Glutamatergic neuron (in vitro differentiated cells): Measurements from ENCODE around the gene TTLL10. TPM values are rescaled to one million over a fixed set of nuclear protein-coding genes. Genes with fewer than 3 reads are reported as not detected.
A peak's percentile ranks its signal among the peaks of the same experiment; 100 is the strongest.

Source experiments
- DNase-seq: peaks from one replicate; pipeline ENCODE4 v3.0.0; 2022
- H3K27ac Mint-ChIP-seq: one replicate; pipeline ENCODE4 v1.8.0; 2020; ENCODE audit warnings: mild to moderate bottlenecking, mixed read lengths, inconsistent platforms; ENCODE audit not compliant: unreplicated experiment
- H3K27me3 Mint-ChIP-seq: one replicate; pipeline ENCODE4 v1.8.0; 2020; ENCODE audit warnings: mild to moderate bottlenecking, moderate library complexity, mixed read lengths, inconsistent platforms; ENCODE audit not compliant: unreplicated experiment
- H3K36me3 Mint-ChIP-seq: one replicate; pipeline ENCODE4 v1.8.0; 2020; ENCODE audit warnings: mild to moderate bottlenecking, mixed read lengths, inconsistent platforms; ENCODE audit not compliant: unreplicated experiment
- H3K4me1 Mint-ChIP-seq: one replicate; pipeline ENCODE4 v1.8.0; 2020; ENCODE audit warnings: mild to moderate bottlenecking, low read depth, mixed read lengths, inconsistent platforms; ENCODE audit not compliant: unreplicated experiment
- H3K4me3 Mint-ChIP-seq: one replicate; pipeline ENCODE4 v1.8.0; 2020; ENCODE audit warnings: mild to moderate bottlenecking, mixed read lengths, inconsistent platforms; ENCODE audit not compliant: unreplicated experiment
- H3K9me3 Mint-ChIP-seq: one replicate; pipeline ENCODE4 v1.8.0; 2020; ENCODE audit warnings: mild to moderate bottlenecking, moderate library complexity, mixed read lengths, inconsistent platforms; ENCODE audit not compliant: unreplicated experiment
- CTCF ChIP-seq: fragments of 200-600 bp; sonication (generic); IDR thresholded peaks from one replicate; pipeline ENCODE4 v1.5.0; 2021; ENCODE audit not compliant: partially characterized antibody, unreplicated experiment
- total RNA-seq: library from RNA; stranded (reverse); fragmentation: NEBNext Ultra II Directional; extraction: Animal tissue kit (Norgen Biotek cat#: 25700); gene quantifications from one replicate; pipeline ENCODE4 v1.2.1, GENCODE V29; 2021; ENCODE audit not compliant: unreplicated experiment

TTLL10 gene
- total RNA-seq, 1 donor from 2014 or later: not detected

- peak within 1 kb of the TSS; percentile 89 for H3K27ac Mint-ChIP-seq
- H3K4me3 Mint-ChIP-seq: peak within 1 kb of the TSS; percentile 92
- H3K36me3 Mint-ChIP-seq: peaks cover 11% of the 10 kb centered on the region
- TF ChIP-seq CTCF: no peak
- no peak for DNase-seq
- H3K4me1 Mint-ChIP-seq: peaks cover 15% of the 10 kb centered on the region
- H3K27me3 Mint-ChIP-seq: peaks cover 18% of the 10 kb centered on the region
- H3K9me3 Mint-ChIP-seq: peaks cover 19% of the 10 kb centered on the region
These were observed 58.6 kb downstream of the TTLL10 start, which contains the start of gene B3GALT6 for GRCh38 chr1:1232208-1232795. TSS of gene B3GALT6 (plus strand) at chr1:1232237. CDS start at chr1:1232279, 42 bp downstream.

GRCh38 chr1:1232796-1233566 is 59.3 kb downstream of the TTLL10 start:
- DNase-seq: no peak
- H3K9me3 Mint-ChIP-seq: peaks cover 19% of the 10 kb centered on the region
- peak overlapping the region; percentile 67 for H3K27ac Mint-ChIP-seq
- H3K4me3 Mint-ChIP-seq: peak overlapping the region; percentile 81
- H3K4me1 Mint-ChIP-seq: peaks cover 15% of the 10 kb centered on the region
- peaks cover 11% of the 10 kb centered on the region for H3K36me3 Mint-ChIP-seq
- H3K27me3 Mint-ChIP-seq: peaks cover 18% of the 10 kb centered on the region
- no peak for TF ChIP-seq CTCF

- Mint-ChIP-seq H3K4me1 (peaks cover 15% of the 10 kb centered on the region), H3K36me3 (peaks cover 11% of the 10 kb centered on the region), H3K9me3 (peaks cover 19% of the 10 kb centered on the region), H3K4me3 (peak overlapping the region; percentile 81), H3K27ac (peak overlapping the region; percentile 67), H3K27me3 (peaks cover 18% of the 10 kb centered on the region)
- no peak for TF ChIP-seq CTCF
- DNase-seq: no peak
These were observed 59.9 kb downstream of the TTLL10 start for GRCh38 chr1:1233567-1233892.

- H3K9me3 Mint-ChIP-seq: peaks cover 19% of the 10 kb centered on the region
- no peak for DNase-seq
- peaks cover 18% of the 10 kb centered on the region for H3K27me3 Mint-ChIP-seq
- peak overlapping the region; percentile 25 for H3K4me3 Mint-ChIP-seq
- no peak for TF ChIP-seq CTCF
- H3K4me1 Mint-ChIP-seq: peaks cover 15% of the 10 kb centered on the region
- peak overlapping the region; percentile 76 for H3K27ac Mint-ChIP-seq
- H3K36me3 Mint-ChIP-seq: peaks cover 11% of the 10 kb centered on the region
These were observed 60.6 kb downstream of the TTLL10 start for GRCh38 chr1:1234180-1234808.
